Choroid plexus epithelial cell (primary cell): ENCODE results near the gene HMGCR.

Source experiments
- DNase-seq: peaks from one replicate; pipeline ENCODE4 v3.0.0-alpha.2; 2010; ENCODE audit warnings: low read depth
- H3K4me3 ChIP-seq: 2 replicates; pipeline ENCODE4 v1.5.1; 2011; ENCODE audit warnings: low read depth, mild to moderate bottlenecking, control low read depth, low read length, moderate library complexity
- CTCF ChIP-seq: conservative IDR thresholded peaks from 2 replicates; pipeline ENCODE4 v1.5.1; 2011; ENCODE audit warnings: low read depth, mild to moderate bottlenecking, control low read depth, inconsistent platforms, low read length, moderate library complexity

HMGCR gene

GRCh38 chr5:75367401-75367800, 30.4 kb downstream of the HMGCR start:
- no peak for TF ChIP-seq CTCF
- peak; percentile 51 for DNase-seq
- no peak overlapping the region for H3K4me3 ChIP-seq

GRCh38 chr5:75368391-75368790, 31.4 kb downstream of the HMGCR start:
- DNase-seq = peak; percentile 61
- no peak for TF ChIP-seq CTCF
- H3K4me3 ChIP-seq = no peak overlapping the region

- TF ChIP-seq CTCF = no peak
- H3K4me3 ChIP-seq = no peak overlapping the region
- DNase-seq = no peak
Measured at GRCh38 chr5:75373862-75374261, 36.8 kb downstream of the HMGCR start.

GRCh38 chr5:75374394-75374814, 37.4 kb downstream of the HMGCR start:
- TF ChIP-seq CTCF = no peak
- H3K4me3 ChIP-seq = no peak overlapping the region

GRCh38 chr5:75375414-75375813, 38.4 kb downstream of the HMGCR start:
- no peak for DNase-seq
- no peak overlapping the region for H3K4me3 ChIP-seq
- no peak for TF ChIP-seq CTCF

More at GRCh38 chr5:75374394-75374814, 37.4 kb downstream of the HMGCR start:
- no peak for DNase-seq

GRCh38 chr5:75380099-75380498, 43.1 kb downstream of the HMGCR start:
- TF ChIP-seq CTCF = no peak
- no peak overlapping the region for H3K4me3 ChIP-seq
- DNase-seq = no peak

- no peak for TF ChIP-seq CTCF
Measured at GRCh38 chr5:75381456-75381855, 44.4 kb downstream of the HMGCR start.

More at GRCh38 chr5:75381456-75381855, 44.4 kb downstream of the HMGCR start:
- no peak overlapping the region for H3K4me3 ChIP-seq
- DNase-seq = no peak
